ENCODE measurements around the gene AKR1B1. TPM values are rescaled to one million over a fixed set of nuclear protein-coding genes. Genes with fewer than 3 reads are reported as not detected.

The AKR1B1 gene
- total RNA-seq, 1 experiment from 2014 or later: 388 TPM

DNA sequence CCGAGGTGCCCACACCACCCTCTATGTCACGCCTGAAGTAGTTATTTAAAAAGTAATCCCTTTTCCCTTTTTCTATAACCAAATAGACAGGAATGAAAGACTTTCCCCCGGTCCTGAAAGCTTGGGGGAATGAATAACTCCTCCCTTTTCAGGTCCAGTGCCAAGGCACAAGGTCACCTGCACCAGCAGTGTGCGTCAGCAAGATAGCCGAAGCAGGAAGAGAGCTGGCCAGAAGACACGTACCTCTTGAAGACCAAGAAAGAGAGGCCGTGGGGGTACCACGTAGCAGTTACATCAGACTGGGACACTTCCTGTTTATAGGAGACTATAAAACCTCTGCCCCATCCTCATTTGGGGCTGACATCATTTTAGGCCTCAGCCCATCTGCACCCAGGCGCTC lies 10.7 kb upstream of the AKR1B1 start:
- DNase-seq (ENCODE audit: low read depth): no peak

GRCh38 chr7:134468475-134468874 lies 9.6 kb upstream of the AKR1B1 start:
- no peak for DNase-seq (ENCODE audit: low read depth)

DNA sequence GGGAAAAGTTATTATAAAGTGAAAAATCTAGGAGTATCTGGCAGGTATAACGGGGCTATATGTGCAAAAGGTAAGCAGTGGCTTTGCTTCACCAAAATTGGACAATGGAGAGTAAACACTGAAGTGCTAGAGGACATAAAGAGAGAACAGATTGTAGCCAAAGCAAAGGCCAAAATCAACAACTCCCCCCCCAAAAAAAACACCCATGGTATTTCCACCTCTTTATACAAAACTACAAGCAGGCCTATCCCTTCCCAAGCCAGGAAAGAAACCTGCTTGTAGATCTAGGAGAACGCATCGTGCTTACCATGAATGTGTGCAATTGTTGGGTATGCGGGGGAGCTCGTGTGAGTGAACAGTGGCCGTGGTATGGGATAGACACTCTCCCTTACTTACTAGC lies 9.2 kb upstream of the AKR1B1 start:
- no peak for DNase-seq (ENCODE audit: low read depth)

DNA sequence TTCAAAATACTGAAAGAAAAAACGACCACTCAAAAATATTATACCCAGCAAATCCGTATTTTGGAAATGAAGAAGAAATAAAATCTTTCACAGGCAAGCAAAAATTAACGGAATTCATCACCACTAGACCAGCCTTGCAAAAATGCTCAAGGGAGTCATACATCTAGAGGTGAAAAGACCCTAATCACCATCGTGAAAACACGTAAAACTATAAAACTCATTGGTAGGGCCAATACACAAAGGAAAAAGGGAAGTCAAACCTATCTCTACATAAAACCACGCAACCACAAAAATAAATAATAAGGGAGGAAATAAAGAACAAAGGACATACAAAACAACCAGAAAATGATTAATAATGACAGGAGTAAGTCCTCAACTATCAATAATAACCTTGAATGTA lies 6.6 kb upstream of the AKR1B1 start:
- no peak for DNase-seq (ENCODE audit: low read depth)

DNA sequence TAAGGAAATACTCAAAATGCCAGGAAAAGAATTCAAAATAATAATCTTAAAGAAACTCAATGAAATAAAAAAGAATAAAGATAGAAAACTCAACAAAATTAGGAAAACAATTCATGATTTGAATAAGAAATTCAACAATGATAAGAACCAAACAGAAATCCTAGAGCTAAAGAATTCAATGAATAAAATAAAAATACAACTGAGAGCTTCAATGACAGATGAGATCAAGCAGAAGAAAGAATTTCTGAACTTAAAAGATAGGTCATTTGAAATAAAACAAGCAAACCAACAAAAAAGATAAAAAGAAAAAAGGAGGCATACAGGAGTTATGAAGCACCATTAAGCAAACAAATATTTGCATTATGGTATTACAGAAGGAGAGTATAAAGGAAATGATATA lies 5.6 kb upstream of the AKR1B1 start:
- no peak for DNase-seq (ENCODE audit: low read depth)

GRCh38 chr7:134463751-134464150 lies 4.9 kb upstream of the AKR1B1 start:
- no peak for DNase-seq (ENCODE audit: low read depth)

- peak; percentile 92 for DNase-seq (ENCODE audit: low read depth)
Observed at GRCh38 chr7:134462337-134462925, 3.5 kb upstream of the AKR1B1 start.

DNA sequence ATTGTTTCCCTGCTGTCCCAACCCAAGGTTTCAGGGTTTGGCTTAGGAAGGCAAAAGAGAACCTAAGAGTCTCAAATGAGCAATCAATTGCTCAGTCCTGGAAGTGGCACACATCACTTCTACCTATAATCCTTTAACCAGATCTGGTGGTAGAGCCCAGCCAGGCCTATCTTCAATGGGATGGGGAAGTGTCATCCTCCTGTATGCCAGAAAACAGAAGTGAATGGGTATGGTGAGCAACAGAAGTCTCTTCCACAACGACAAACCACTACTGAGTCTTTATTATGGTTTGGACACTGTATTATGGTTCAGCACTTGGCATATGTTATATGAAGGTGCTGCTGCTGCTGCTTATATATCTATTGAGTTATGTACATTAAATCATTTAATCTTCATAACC lies 3.0 kb upstream of the AKR1B1 start:
- peak; percentile 33 for DNase-seq (ENCODE audit: low read depth)

- DNase-seq (ENCODE audit: low read depth): peak; percentile 81
Observed at GRCh38 chr7:134459981-134460380, 1.1 kb upstream of the AKR1B1 start.

GRCh38 chr7:134458341-134458805 lies 527 bp downstream of the AKR1B1 start:
- peak; percentile 67 for DNase-seq (ENCODE audit: low read depth)

- DNase-seq (ENCODE audit: low read depth): no peak
Observed at GRCh38 chr7:134457210-134457609, 1.7 kb downstream of the AKR1B1 start.

DNA sequence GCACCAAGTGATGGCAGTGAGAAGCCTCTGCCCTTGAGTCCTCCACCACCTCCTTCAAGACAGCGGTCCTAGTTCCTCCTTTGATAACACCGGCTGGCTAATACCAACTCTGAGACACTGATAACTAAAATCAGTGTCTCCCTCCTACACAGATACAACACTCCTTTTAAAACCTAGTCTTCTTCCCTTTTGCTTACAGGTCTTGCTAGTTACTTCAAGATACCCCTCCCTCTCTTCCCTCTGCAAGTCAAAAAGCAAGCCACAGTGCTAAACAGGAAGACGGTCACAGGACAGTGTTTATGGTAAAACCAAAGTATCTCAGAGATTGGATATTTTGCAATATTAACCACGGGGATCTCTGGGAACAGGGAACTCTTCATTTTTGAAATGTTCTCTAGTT lies 4.6 kb downstream of the AKR1B1 start:
- no peak for DNase-seq (ENCODE audit: low read depth)

GRCh38 chr7:134453518-134453917 lies 5.4 kb downstream of the AKR1B1 start:
- no peak for DNase-seq (ENCODE audit: low read depth)

DNA sequence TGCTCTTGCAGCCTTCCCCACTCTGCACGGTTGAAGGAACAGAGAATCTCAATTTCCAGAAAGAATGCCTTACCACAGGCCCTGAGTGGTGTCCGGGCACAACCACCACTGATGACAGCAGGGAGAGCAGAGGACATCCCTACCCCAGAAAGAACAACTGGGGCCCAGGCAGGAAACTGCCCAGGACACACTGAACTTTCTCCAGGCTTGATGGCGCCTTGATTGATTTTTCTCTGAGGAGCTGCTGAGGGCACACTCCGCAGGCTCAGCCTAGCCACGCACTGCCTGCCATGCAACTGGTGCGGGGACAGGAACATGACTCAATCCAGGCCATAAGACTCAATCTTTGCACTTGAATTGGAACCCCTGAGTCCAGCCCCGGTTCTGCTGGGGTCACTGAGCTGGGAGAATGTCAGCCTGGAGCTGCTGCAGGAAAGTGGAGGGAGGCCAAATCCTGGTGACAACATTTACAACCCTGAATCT lies 5.9 kb downstream of the AKR1B1 start:
- DNase-seq (ENCODE audit: low read depth): no peak

DNA sequence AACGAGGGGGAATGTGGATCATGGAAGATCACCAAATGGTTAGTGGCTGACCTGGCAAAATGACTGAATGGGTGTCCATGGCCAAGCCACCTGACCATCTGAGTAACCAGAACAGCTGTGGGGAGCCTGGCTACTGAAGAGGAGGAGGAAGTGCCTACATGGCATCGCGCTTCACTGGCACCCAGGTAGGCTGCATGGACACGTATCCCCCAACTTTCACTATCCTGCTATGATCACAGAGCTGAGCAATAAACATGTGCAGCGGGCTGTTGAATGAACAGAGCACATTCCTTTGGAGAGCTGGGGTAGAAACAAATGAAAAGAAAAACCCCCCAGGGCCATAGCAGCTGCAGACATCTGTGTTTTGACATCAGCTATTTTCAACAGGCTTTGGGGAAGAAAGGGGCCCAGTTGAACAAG lies 6.5 kb downstream of the AKR1B1 start:
- peak; percentile 52 for DNase-seq (ENCODE audit: low read depth)

DNA sequence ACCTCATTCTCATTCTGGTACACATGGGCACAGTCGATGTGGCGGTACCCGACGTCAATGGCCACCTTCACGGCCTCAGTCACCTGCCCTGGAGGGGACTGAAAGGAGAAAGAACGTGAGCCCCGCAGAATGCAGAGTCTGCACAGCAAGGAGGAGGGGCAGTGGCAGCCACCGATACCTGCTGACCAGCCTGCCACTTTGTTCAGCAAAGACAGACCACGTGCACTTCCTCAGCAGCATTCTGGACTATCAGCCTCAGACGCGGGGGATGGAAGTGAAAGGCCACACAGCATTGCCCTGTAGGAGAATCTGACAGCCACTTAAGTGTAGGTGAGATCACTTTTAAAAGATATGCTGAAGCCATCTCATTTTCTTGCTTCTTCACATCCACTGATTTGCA lies 7.2 kb downstream of the AKR1B1 start:
- DNase-seq (ENCODE audit: low read depth): no peak

DNA sequence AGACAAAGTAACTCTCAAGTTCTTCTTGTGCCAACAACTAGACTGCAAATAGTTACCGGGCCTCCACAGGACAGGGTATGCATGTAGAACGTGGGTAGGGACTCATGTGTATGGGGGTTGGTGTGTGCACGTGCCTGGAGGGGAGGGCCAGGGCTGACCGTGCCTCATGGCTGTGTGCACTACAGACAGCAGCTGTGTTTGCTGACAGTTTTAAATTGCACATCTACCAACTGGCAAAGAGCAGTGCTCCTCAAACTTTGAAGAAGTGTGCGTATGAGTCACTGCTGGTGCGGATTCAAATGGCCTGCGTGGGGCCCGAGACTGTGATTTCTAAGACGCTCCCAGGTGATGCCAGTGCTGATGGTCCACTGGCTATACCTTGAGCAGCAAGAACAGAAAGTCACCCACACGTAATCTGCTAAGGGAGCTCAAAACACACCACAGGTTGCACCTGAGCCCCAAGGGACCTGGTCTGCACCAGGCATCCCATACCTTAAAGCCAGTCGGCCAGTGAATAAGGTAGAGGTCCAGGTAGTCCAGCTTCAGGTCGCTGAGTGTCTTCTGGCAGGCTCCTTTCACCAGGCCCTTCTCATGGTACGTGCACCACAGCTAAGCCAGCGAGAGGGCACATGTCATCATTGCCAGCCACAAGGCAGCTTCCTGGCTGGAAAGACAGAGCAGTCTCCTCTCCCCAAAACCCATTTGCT lies 8.5 kb downstream of the AKR1B1 start:
- DNase-seq (ENCODE audit: low read depth): no peak

- peak; percentile 60 for DNase-seq (ENCODE audit: low read depth)
Observed at GRCh38 chr7:134449680-134450079, 9.2 kb downstream of the AKR1B1 start.

DNA sequence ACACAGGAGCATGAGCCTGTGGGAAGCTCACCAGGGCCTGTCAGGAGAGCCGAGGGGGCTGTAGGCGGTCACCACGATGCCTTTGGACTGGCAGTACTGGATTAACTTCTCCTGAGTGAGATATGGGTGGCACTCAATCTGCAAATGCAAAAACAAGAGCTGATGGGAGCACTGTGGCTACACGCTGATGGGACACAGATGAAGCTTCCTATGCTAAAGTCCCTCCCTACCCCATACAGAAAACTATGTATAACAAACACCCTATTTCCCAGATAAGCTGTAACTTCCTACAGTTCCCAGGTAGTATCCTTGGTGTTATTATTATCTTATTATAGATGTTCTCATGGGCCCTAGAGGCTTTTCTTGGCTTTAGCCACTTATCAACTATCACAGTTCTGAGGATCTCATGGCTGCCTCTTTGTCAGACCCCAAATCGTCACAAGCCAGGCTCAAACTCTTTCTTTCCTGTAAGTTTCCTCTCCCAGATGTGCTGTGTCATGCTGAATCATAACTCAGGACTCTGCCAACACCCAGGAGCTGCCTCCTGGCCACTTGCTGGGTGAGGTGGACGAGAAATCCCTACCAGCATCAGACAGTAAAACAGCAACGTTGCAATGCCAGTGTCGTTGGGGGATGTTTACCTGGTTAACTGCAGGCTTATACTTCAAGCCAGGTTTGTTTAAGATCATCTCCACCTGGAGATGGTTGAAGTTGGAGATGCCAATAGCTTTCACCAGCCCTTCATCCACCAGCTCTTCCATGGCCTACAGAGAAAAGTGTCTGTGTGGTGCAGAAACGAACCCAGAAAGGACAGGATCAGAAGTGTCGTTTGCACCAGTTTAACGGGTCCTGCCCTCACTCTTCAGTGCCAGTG lies 10.3 kb downstream of the AKR1B1 start:
- peak; percentile 92 for DNase-seq (ENCODE audit: low read depth)

GRCh38 chr7:134447383-134447782 lies 11.5 kb downstream of the AKR1B1 start:
- DNase-seq (ENCODE audit: low read depth): no peak

DNA sequence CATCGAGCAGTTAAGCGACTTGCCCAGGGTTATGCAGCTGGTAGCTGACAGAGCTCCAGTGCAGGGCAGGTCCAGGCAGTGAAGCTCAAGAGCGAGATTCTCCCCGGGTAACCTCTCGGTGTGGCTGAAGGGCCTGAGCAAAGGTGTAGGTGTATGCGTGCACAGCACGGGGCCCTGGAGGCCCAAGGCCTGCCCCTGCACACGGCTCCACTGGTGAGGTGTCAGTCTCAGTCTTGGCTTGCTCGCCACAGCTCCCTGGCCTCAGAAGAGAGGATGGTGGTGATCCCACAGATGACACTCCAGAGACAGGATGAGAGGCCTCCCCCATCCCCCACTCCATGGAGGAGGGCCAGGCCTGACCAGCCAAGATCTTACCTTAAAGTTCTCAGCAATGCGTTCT lies 12.0 kb downstream of the AKR1B1 start:
- no peak for DNase-seq (ENCODE audit: low read depth)

GRCh38 chr7:134446446-134446845 lies 12.5 kb downstream of the AKR1B1 start:
- DNase-seq (ENCODE audit: low read depth): no peak

DNA sequence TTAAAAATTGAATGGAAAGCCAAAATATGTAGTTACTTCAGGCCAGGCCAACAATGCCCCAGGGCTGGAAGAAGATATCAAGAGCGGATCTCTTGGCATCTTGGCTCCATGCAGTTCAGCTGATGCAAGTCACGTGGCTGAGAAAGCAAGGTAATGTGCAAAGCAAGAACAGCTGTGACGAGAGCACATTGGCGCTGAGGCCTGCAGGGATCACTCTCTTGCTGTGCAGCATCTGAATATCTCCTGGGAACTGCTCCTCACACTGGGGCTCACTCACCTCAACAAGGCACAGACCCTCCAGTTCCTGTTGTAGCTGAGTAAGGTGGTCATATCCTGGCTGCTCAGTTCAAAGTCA lies 14.0 kb downstream of the AKR1B1 start:
- no peak for DNase-seq (ENCODE audit: low read depth)
